ENCODE results near the gene YDJC.
A peak's percentile ranks its signal among the peaks of the same experiment; 100 is the strongest.
"Not testable (repeated sequence)": the region's sequence is repeated elsewhere in the genome, so short reads cannot be mapped to it uniquely, and the experiment has no call there.

YDJC gene

GRCh38 chr22:21599053-21599893, 30.5 kb downstream of the YDJC start:
- CTCF ChIA-PET, result no interaction called here
- DNase-seq (ENCODE audit: extremely low spot score), result no peak
- POLR2A ChIA-PET, result no interaction called here
- TF ChIP-seq PKNOX1 (IDR thresholded peaks at IDR 0.05) (no peak), SP1 (IDR thresholded peaks at IDR 0.05) (no peak), FOXM1 (IDR thresholded peaks at IDR 0.05; ENCODE audit: borderline replicate concordance) (no peak), CTBP1 (IDR thresholded peaks at IDR 0.05; ENCODE audit: borderline replicate concordance) (no peak)

GRCh38 chr22:21598302-21598701, 31.5 kb downstream of the YDJC start:
- POLR2A ChIA-PET, result interaction anchor here (0.7 kb wide), 1 partner anchor 14 kb away, joined by 3 read pairs; no protein-coding TSS in a partner anchor
- DNase-seq (ENCODE audit: extremely low spot score), result no peak
- TF ChIP-seq BHLHE40 (IDR thresholded peaks at IDR 0.05; ENCODE audit: borderline replicate concordance) (no peak), L3MBTL2 (conservative IDR thresholded peaks at IDR 0.05) (no peak), SUZ12 (IDR thresholded peaks at IDR 0.05) (no peak), HDGF (IDR thresholded peaks at IDR 0.05; ENCODE audit: borderline replicate concordance) (no peak), PKNOX1 (IDR thresholded peaks at IDR 0.05) (no peak)
- CTCF ChIA-PET, result no interaction called here

- DNase-seq (ENCODE audit: extremely low spot score); CTCF ChIA-PET; POLR2A ChIA-PET: not testable (repeated sequence)
Measured at GRCh38 chr22:21596356-21597135, 33.3 kb downstream of the YDJC start.

GRCh38 chr22:21594865-21595452, 34.9 kb downstream of the YDJC start:
- CTCF ChIA-PET, result interaction anchor here (1.2 to 2.2 kb wide), 2 partner anchors 21 to 52 kb away, joined by 3 to 9 read pairs; no protein-coding TSS in a partner anchor
- TF ChIP-seq FOXA1 (IDR thresholded peaks at IDR 0.05) (no peak), L3MBTL2 (conservative IDR thresholded peaks at IDR 0.05) (no peak), PKNOX1 (IDR thresholded peaks at IDR 0.05) (no peak), FOXK2 (IDR thresholded peaks at IDR 0.05) (no peak), BHLHE40 (IDR thresholded peaks at IDR 0.05; ENCODE audit: borderline replicate concordance) (no peak), SUZ12 (IDR thresholded peaks at IDR 0.05) (no peak), TARDBP (IDR thresholded peaks at IDR 0.05) (no peak), SP1 (IDR thresholded peaks at IDR 0.05) (no peak), HDGF (IDR thresholded peaks at IDR 0.05; ENCODE audit: borderline replicate concordance) (no peak), CTBP1 (IDR thresholded peaks at IDR 0.05; ENCODE audit: borderline replicate concordance) (no peak), ELF4 (IDR thresholded peaks at IDR 0.05) (no peak), NFRKB (IDR thresholded peaks at IDR 0.05) (no peak), ZNF384 (IDR thresholded peaks at IDR 0.05) (no peak), FOXM1 (IDR thresholded peaks at IDR 0.05; ENCODE audit: borderline replicate concordance) (no peak), ARNT (IDR thresholded peaks at IDR 0.05) (no peak)
- DNase-seq (ENCODE audit: extremely low spot score), result no peak
- POLR2A ChIA-PET, result no interaction called here

- CTCF ChIA-PET, result interaction anchor here (0.7 to 2.2 kb wide), 8 partner anchors 9 to 53 kb away, joined by 3 to 9 read pairs (median 4); no protein-coding TSS in a partner anchor
- TF ChIP-seq L3MBTL2 (conservative IDR thresholded peaks at IDR 0.05) (no peak), FOXM1 (IDR thresholded peaks at IDR 0.05; ENCODE audit: borderline replicate concordance) (no peak), LEF1 (IDR thresholded peaks at IDR 0.05; ENCODE audit: borderline replicate concordance) (no peak), PKNOX1 (IDR thresholded peaks at IDR 0.05) (no peak), HDGF (IDR thresholded peaks at IDR 0.05; ENCODE audit: borderline replicate concordance) (no peak)
- peak; percentile 73 for DNase-seq (ENCODE audit: extremely low spot score)
- POLR2A ChIA-PET, result interaction anchor here (1.5 kb wide), 1 partner anchor 48 kb away, joined by 4 read pairs; the partner anchor contains the start of gene SDF2L1
Measured at GRCh38 chr22:21593406-21594232, 36.2 kb downstream of the YDJC start.

All from HEK293T (cell line).